ENCODE measurements around the gene RELL1. TPM values are rescaled to one million over a fixed set of nuclear protein-coding genes. Genes with fewer than 3 reads are reported as not detected.

The RELL1 gene
- polyA plus RNA-seq, 1 of the 3 experiments (the other 2 are of a cell fraction): 4.5 TPM

- TF ChIP-seq IRF3 (IDR thresholded peaks at IDR 0.05; ENCODE audit: low read depth, low read length) (no peak), MAX (IDR thresholded peaks at IDR 0.05; ENCODE audit: low read depth) (no peak), JUND (IDR thresholded peaks at IDR 0.05) (no peak), TAF1 (IDR thresholded peaks at IDR 0.05; ENCODE audit: borderline replicate concordance, low read depth, low read length) (no peak), RXRA (IDR thresholded peaks at IDR 0.05; ENCODE audit: borderline replicate concordance, low read depth) (no peak)
Measured at GRCh38 chr4:37599092-37599790, 86.9 kb downstream of the RELL1 start (continued).

GRCh38 chr4:37597034-37597433 is 89.1 kb downstream of the RELL1 start:
- 97% methylated on average over 4 of the region's 4 CpGs for WGBS (ENCODE audit: low lambda C conversion rate)
- Histone ChIP-seq H3K27me3 (ENCODE audit: insufficient read depth) (no peaks in the 10 kb centered on the region), H3K4me1 (ENCODE audit: control insufficient read depth in 1 of 2, insufficient read depth in 2 of 2, low read depth in 1 of 2, low read length in 1 of 2) (no peaks in the 10 kb centered on the region), H3K9me3 (no peaks in the 10 kb centered on the region), H3K4me2 (no peak overlapping the region), H3K9ac (no peak overlapping the region), H3K27ac (ENCODE audit: low read depth in 2 of 2, low read length in 1 of 2) (no peak overlapping the region), H3K9me2 (no peaks in the 10 kb centered on the region), H3K79me2 (ENCODE audit: insufficient read depth) (no peaks in the 10 kb centered on the region), H4K20me1 (ENCODE audit: insufficient read depth) (no peaks in the 10 kb centered on the region), H3F3A (replicated peaks; ENCODE audit: insufficient read depth) (no peaks in the 10 kb centered on the region), H3K4me3 (ENCODE audit: low read depth in 2 of 2, low read length in 1 of 2) (no peak overlapping the region), H2AFZ (ENCODE audit: low read depth) (no peak overlapping the region), H3K36me3 (replicated peaks in 1 of 2; ENCODE audit: control insufficient read depth in 1 of 2, insufficient read depth in 2 of 2, low read length in 1 of 2) (no peaks in the 10 kb centered on the region)
- DNase-seq: no peak
- TF ChIP-seq JUND (IDR thresholded peaks at IDR 0.05): no peak
- TF ChIP-seq NRF1 (IDR thresholded peaks at IDR 0.05; ENCODE audit: low read depth, low read length): no peak
- TF ChIP-seq EP300 (IDR thresholded peaks at IDR 0.05; ENCODE audit: borderline replicate concordance in 1 of 2, low read depth in 1 of 2, low read length in 1 of 2): no peak
- no peak for TF ChIP-seq CTCF (IDR thresholded peaks at IDR 0.05)
- TF ChIP-seq SMC3 (IDR thresholded peaks at IDR 0.05; ENCODE audit: low read depth, low read length): no peak
- TF ChIP-seq SIN3A (IDR thresholded peaks at IDR 0.05; ENCODE audit: borderline replicate concordance, low read depth, low read length): no peak
- no peak for TF ChIP-seq FOXJ3 (CRISPR knock-in tag; IDR thresholded peaks at IDR 0.05)
- no peak for TF ChIP-seq MEF2A (IDR thresholded peaks at IDR 0.05; ENCODE audit: borderline replicate concordance, low read depth)
- no peak for TF ChIP-seq MXI1 (IDR thresholded peaks at IDR 0.05; ENCODE audit: low read depth, low read length)
- no peak for TF ChIP-seq ZBTB33 (IDR thresholded peaks at IDR 0.05; ENCODE audit: borderline replicate concordance, low read depth)
- TF ChIP-seq ELF1 (IDR thresholded peaks at IDR 0.05): no peak
- no peak for TF ChIP-seq YY1 (IDR thresholded peaks at IDR 0.05; ENCODE audit: low read depth)
- no peak for TF ChIP-seq FOXM1 (IDR thresholded peaks at IDR 0.05; ENCODE audit: low read depth)
- no peak for TF ChIP-seq POLR2AphosphoS5 (IDR thresholded peaks at IDR 0.05; ENCODE audit: low read depth, low read length)
- TF ChIP-seq REST (IDR thresholded peaks at IDR 0.05; ENCODE audit: low read depth, low read length): no peak
- TF ChIP-seq MAX (IDR thresholded peaks at IDR 0.05; ENCODE audit: low read depth): no peak
- ChIA-PET CTCF (interaction anchor here (1.1 to 9.6 kb wide), 2 partner anchors 200 to 439 kb away, joined by 3 to 201 read pairs; no protein-coding TSS in a partner anchor), POLR2A (no interaction called here)
